ENCODE measurements around the gene MCF2L. TPM values are rescaled to one million over a fixed set of nuclear protein-coding genes. Genes with fewer than 3 reads are reported as not detected.

MCF2L gene
- total RNA-seq, 2 donors from 2014 or later, result 48.0 to 49.9 TPM

DNA sequence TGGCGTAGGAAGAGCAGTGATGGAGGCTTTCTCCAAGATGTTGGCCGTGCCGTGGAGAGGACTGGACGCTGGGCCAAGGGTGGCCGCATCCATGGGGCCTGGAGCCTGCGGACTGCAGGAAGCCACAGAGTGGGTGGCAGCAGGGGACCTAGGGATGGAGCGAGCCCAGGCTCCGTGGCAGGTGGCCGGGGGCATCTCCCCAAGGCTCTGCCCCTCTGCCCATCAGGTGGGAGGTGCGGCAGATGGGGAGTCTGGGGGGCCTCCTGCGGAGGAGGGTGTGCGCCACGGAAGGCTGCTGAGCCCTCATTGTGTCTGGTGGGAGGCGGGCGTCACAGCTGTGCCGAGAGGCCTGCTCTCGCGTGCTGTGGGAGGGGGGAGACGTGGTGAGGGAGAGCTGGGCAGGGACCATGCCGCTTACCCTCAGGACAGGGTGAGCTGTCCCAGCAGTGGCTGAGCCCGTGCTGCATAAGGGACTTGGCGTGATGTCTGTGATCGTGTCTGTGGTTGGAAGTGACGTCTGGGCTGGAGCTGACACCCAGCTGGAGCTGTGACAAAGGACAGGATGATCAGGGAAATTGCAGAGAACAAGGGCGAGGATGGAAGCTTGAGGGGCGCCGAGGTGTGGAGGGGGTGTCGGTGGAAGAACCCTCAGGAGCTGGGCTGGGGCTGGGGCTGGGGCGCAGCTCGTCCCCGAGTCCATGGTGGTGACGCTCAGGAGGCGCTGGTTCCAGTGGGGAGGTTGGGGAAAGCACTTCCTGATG, 13.4 kb downstream of the MCF2L start:
- Mint-ChIP-seq H3K36me3 (ENCODE audit: low read depth) (no peaks in the 10 kb centered on the region), H3K4me3 (no peak overlapping the region), H3K4me1 (no peaks in the 10 kb centered on the region), H3K9me3 (no peaks in the 10 kb centered on the region), H3K27me3 (ENCODE audit: insufficient read depth) (no peaks in the 10 kb centered on the region), H3K27ac (no peak overlapping the region)
- Histone ChIP-seq H3K9ac (ENCODE audit: extremely low read depth, low read length, poor library complexity, severe bottlenecking) (no peak overlapping the region), H3K36me3 (ENCODE audit: control insufficient read depth, insufficient read depth, low read length) (no peaks in the 10 kb centered on the region), H3K4me3 (ENCODE audit: low read length) (no peak overlapping the region), H3K27me3 (ENCODE audit: control insufficient read depth, insufficient read depth, low read length, poor library complexity, severe bottlenecking) (no peaks in the 10 kb centered on the region), H3K9me3 (ENCODE audit: control insufficient read depth, low read length) (no peaks in the 10 kb centered on the region), H3K4me1 (ENCODE audit: control insufficient read depth, insufficient read depth, low read length) (no peaks in the 10 kb centered on the region), H3K27ac (ENCODE audit: low read depth, low read length) (peak overlapping the region; percentile 49)
- no peak for DNase-seq
- TF ChIP-seq, protein P1, sequence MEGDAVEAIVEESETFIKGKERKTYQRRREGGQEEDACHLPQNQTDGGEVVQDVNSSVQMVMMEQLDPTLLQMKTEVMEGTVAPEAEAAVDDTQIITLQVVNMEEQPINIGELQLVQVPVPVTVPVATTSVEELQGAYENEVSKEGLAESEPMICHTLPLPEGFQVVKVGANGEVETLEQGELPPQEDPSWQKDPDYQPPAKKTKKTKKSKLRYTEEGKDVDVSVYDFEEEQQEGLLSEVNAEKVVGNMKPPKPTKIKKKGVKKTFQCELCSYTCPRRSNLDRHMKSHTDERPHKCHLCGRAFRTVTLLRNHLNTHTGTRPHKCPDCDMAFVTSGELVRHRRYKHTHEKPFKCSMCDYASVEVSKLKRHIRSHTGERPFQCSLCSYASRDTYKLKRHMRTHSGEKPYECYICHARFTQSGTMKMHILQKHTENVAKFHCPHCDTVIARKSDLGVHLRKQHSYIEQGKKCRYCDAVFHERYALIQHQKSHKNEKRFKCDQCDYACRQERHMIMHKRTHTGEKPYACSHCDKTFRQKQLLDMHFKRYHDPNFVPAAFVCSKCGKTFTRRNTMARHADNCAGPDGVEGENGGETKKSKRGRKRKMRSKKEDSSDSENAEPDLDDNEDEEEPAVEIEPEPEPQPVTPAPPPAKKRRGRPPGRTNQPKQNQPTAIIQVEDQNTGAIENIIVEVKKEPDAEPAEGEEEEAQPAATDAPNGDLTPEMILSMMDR (conservative IDR thresholded peaks at IDR 0.05), result no peak
- 86 to 94% methylated on average over 16 to 33 of the region's 33 CpGs for WGBS, 2 experiments (ENCODE audit: insufficient coverage in 1 of 2, insufficient read length in 1 of 2)

DNA sequence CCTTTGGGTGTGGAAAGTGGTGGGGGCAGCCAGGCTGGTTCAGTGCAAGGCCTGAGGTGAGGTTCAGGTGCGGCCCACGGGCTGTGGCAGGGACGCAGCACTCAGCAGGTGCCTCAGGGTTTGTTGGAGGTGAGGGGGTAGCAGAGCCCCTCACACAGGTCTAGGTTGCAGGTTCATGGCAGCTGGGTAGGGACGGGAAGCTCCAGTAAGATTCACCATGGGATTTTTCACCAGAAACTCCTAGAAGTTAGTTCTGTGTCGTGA, 14.0 kb downstream of the MCF2L start:
- Mint-ChIP-seq H3K27me3 (ENCODE audit: insufficient read depth) (no peaks in the 10 kb centered on the region), H3K27ac (no peak overlapping the region)

DNA sequence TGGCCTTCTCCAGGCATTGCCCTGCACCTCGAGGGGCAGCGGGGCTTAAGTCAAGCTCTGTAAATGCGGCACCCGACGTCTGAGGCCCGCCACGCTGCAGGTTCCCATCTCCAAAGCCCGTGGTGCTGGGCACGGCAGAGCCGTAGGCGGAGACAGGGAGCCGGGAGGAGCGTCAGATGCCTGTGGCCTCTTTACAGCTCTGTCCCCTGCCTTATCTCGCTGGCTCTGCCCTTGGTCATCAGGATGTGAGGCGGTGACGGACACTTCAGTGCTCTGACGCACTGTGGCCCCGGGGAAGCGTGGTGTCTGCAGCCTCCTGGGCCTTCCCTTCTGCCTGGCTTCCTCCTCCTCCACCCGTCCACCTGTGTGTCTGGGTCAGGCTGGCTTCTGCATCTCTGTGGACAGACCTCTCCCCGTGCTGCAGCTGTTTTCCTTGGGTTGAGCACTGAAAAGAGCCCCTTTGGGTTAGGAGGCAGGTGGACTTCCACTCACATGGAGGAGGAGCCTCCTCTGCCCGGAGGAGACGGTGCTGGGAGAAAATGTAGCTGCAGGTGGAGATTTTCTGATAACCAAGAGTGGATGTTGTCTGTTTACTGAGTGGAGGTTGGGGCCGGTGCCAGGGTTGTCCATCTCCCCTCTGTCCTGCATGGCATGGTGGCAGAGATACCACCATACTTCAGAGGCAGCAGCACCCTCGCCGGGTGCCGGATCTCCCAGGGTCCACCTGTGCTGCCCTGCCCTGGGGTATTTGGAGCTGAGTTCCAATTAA, 14.6 kb downstream of the MCF2L start:
- Histone ChIP-seq H3K4me3 (ENCODE audit: low read length) (no peak overlapping the region), H3K36me3 (ENCODE audit: control insufficient read depth, insufficient read depth, low read length) (no peaks in the 10 kb centered on the region), H3K4me1 (ENCODE audit: control insufficient read depth, insufficient read depth, low read length) (no peaks in the 10 kb centered on the region), H3K9ac (ENCODE audit: extremely low read depth, low read length, poor library complexity, severe bottlenecking) (no peak overlapping the region), H3K9me3 (ENCODE audit: control insufficient read depth, low read length) (no peaks in the 10 kb centered on the region), H3K27ac (ENCODE audit: low read depth, low read length) (no peak overlapping the region), H3K27me3 (ENCODE audit: control insufficient read depth, insufficient read depth, low read length, poor library complexity, severe bottlenecking) (no peaks in the 10 kb centered on the region)
- TF ChIP-seq, protein P1 (conservative IDR thresholded peaks at IDR 0.05), result no peak
- H3K27me3 Mint-ChIP-seq (ENCODE audit: insufficient read depth), result no peaks in the 10 kb centered on the region
- no peak overlapping the region for H3K27ac Mint-ChIP-seq
- peaks cover 7% of the 10 kb centered on the region for H3K9me3 Mint-ChIP-seq
- no peaks in the 10 kb centered on the region for H3K4me1 Mint-ChIP-seq
- DNase-seq, result no peak
- H3K36me3 Mint-ChIP-seq (ENCODE audit: low read depth), result peaks cover 4% of the 10 kb centered on the region
- H3K4me3 Mint-ChIP-seq, result no peak overlapping the region
- 82 to 86% methylated on average over 22 to 27 of the region's 27 CpGs for WGBS, 2 experiments (ENCODE audit: insufficient coverage in 1 of 2, insufficient read length in 1 of 2)

More for the DNA sequence above, 14.0 kb downstream of the MCF2L start:
- peaks cover 2% of the 10 kb centered on the region for H3K36me3 Mint-ChIP-seq (ENCODE audit: low read depth)
- Histone ChIP-seq H3K9ac (ENCODE audit: extremely low read depth, low read length, poor library complexity, severe bottlenecking) (no peak overlapping the region), H3K9me3 (ENCODE audit: control insufficient read depth, low read length) (no peaks in the 10 kb centered on the region), H3K4me3 (ENCODE audit: low read length) (no peak overlapping the region), H3K27me3 (ENCODE audit: control insufficient read depth, insufficient read depth, low read length, poor library complexity, severe bottlenecking) (no peaks in the 10 kb centered on the region), H3K27ac (ENCODE audit: low read depth, low read length) (peak overlapping the region; percentile 49), H3K4me1 (ENCODE audit: control insufficient read depth, insufficient read depth, low read length) (no peaks in the 10 kb centered on the region), H3K36me3 (ENCODE audit: control insufficient read depth, insufficient read depth, low read length) (no peaks in the 10 kb centered on the region)
- H3K9me3 Mint-ChIP-seq, result peaks cover 5% of the 10 kb centered on the region
- TF ChIP-seq, protein P1 (conservative IDR thresholded peaks at IDR 0.05), result no peak
- H3K4me1 Mint-ChIP-seq, result no peaks in the 10 kb centered on the region
- 91 to 94% methylated on average over 3 to 5 of the region's 5 CpGs for whole genome bisulfite sequencing, 2 experiments (ENCODE audit: insufficient coverage in 1 of 2, insufficient read length in 1 of 2)
- no peak for DNase-seq
- H3K4me3 Mint-ChIP-seq, result no peak overlapping the region
